NCI-H1930 (cell line): ENCODE results near the gene NTM.

ENCODE experiments used
- DNase-seq, 2 experiments: peaks; one replicate each; lab custom pipeline; 2025; lab: John Stamatoyannopoulos, UW

Gene NTM

GRCh38 chr11:132158091-132158490 lies 787.7 kb downstream of the NTM start:
- DNase-seq: peak; percentile 8 to 21

- DNase-seq: no peak
These were observed 788.3 kb downstream of the NTM start for GRCh38 chr11:132158696-132159095.

- no peak for DNase-seq
These were observed 791.1 kb downstream of the NTM start for GRCh38 chr11:132161403-132162078.

GRCh38 chr11:132168344-132168981 lies 798.0 kb downstream of the NTM start:
- no peak for DNase-seq

- DNase-seq: no peak
These were observed 800.6 kb downstream of the NTM start for GRCh38 chr11:132171031-132171430.

GRCh38 chr11:132174362-132175255 lies 804.2 kb downstream of the NTM start:
- DNase-seq: no peak

GRCh38 chr11:132177106-132177505 lies 806.7 kb downstream of the NTM start:
- no peak for DNase-seq

GRCh38 chr11:132184079-132184478 lies 813.7 kb downstream of the NTM start:
- no peak for DNase-seq

- no peak for DNase-seq
These were observed 815.5 kb downstream of the NTM start for GRCh38 chr11:132185726-132186592.

GRCh38 chr11:132186699-132187098 lies 816.3 kb downstream of the NTM start:
- no peak for DNase-seq

- DNase-seq: no peak
These were observed 817.0 kb downstream of the NTM start for GRCh38 chr11:132187386-132187785.

- DNase-seq: no peak
These were observed 817.4 kb downstream of the NTM start for GRCh38 chr11:132187814-132188213.

- no peak for DNase-seq
These were observed 826.5 kb downstream of the NTM start for GRCh38 chr11:132196928-132197327.

GRCh38 chr11:132200353-132200936 lies 830.0 kb downstream of the NTM start:
- peak in 1 of 2 experiments; percentile 20 for DNase-seq

- DNase-seq: no peak
These were observed 832.2 kb downstream of the NTM start for GRCh38 chr11:132202621-132203020.

- DNase-seq: no peak
These were observed 834.6 kb downstream of the NTM start for GRCh38 chr11:132205006-132205405.

- no peak for DNase-seq
These were observed 835.1 kb downstream of the NTM start for GRCh38 chr11:132205496-132205895.

GRCh38 chr11:132206993-132207392 lies 836.6 kb downstream of the NTM start:
- no peak for DNase-seq

- no peak for DNase-seq
These were observed 838.2 kb downstream of the NTM start for GRCh38 chr11:132208477-132209055.

- DNase-seq: no peak
These were observed 841.1 kb downstream of the NTM start for GRCh38 chr11:132211479-132211878.

- DNase-seq: no peak
These were observed 847.4 kb downstream of the NTM start for GRCh38 chr11:132217856-132218255.
